Measurements from ENCODE around the gene ACMSD. TPM values are rescaled to one million over a fixed set of nuclear protein-coding genes. Genes with fewer than 3 reads are reported as not detected.

Gene ACMSD
- not detected in 2 replicates for total RNA-seq (2012; rRNA removed)
- polyA plus RNA-seq (2012; rRNA removed): not detected in 2 replicates
- not detected in 2 replicates for polyA plus RNA-seq (2012; cell fraction: cytosol; rRNA removed)
- not detected in 2 replicates for polyA plus RNA-seq (2012; cell fraction: nucleus; rRNA removed; ENCODE audit: low replicate concordance)
- Bru-seq, nascent RNA: percentile 2 among the genes with signal in this experiment
- BruChase-seq, experiment 1, labeled RNA remaining after a 6-hour chase: not detected
- not detected for BruChase-seq, experiment 2, labeled RNA remaining after a 2-hour chase
- long read RNA-seq: 0 reads

GRCh38 chr2:134838143-134838620 is at the start of gene ACMSD:
Gene ACMSD, plus strand, starts transcription at chr2:134838616. Its CDS starts 67 bp downstream, at chr2:134838683.
- Histone ChIP-seq H4K8ac (ENCODE audit: low read depth in 2 of 2, low read length in 2 of 2) (no peak within 1 kb of the TSS), H3K18ac (ENCODE audit: low read depth, low read length) (no peak within 1 kb of the TSS), H3K4me3 (ENCODE audit: insufficient read depth, low read depth, low read length) (no peak within 1 kb of the TSS), H3K9ac (ENCODE audit: low read depth, low read length) (no peak within 1 kb of the TSS), H3K56ac (ENCODE audit: extremely low read depth, insufficient read depth, low read length) (no peak within 1 kb of the TSS), H3K4ac (ENCODE audit: low read depth, low read length) (no peak within 1 kb of the TSS), H3K79me1 (ENCODE audit: low read depth in 1 of 2, low read length in 2 of 2) (no peaks in the 10 kb centered on the region), H3K27me3 (ENCODE audit: control insufficient read depth, insufficient read depth, low read length) (0 out of 2 replicates have a peak, but pooled peaks cover 2% of the 10 kb centered on the region), H3K4me2 (ENCODE audit: low read depth, low read length) (no peak within 1 kb of the TSS; the same call in 1 of the 2 replicates), H2AFZ (replicated peaks; ENCODE audit: low read length, poor library complexity) (peak within 1 kb of the TSS; percentile 53), H3K36me3 (ENCODE audit: control insufficient read depth, insufficient read depth, low read length) (no peaks in the 10 kb centered on the region), H3K9me1 (ENCODE audit: insufficient read depth, low read length) (no peaks in the 10 kb centered on the region; the same call in 1 of the 2 replicates), H2BK5ac (ENCODE audit: low read depth, low read length, poor library complexity, severe bottlenecking) (no peak within 1 kb of the TSS), H4K91ac (ENCODE audit: insufficient read depth, low read depth, low read length) (no peak within 1 kb of the TSS), H4K20me1 (ENCODE audit: insufficient read depth, low read length) (no peaks in the 10 kb centered on the region), H2AK5ac (ENCODE audit: low read depth, low read length) (no peak within 1 kb of the TSS), H3K4me1 (ENCODE audit: control insufficient read depth, insufficient read depth, low read length) (peaks cover 2% of the 10 kb centered on the region; the same call in 1 of the 2 replicates), H4K5ac (ENCODE audit: low read depth, low read length) (no peak within 1 kb of the TSS), H2BK20ac (ENCODE audit: low read depth, low read length) (no peak within 1 kb of the TSS), H3K27ac (ENCODE audit: insufficient read depth, low read length) (no peak within 1 kb of the TSS), H3K9me3 (ENCODE audit: control insufficient read depth, insufficient read depth, low read length) (no peaks in the 10 kb centered on the region), H3K23ac (ENCODE audit: low read depth, low read length) (no peak within 1 kb of the TSS), H3K14ac (replicated peaks; ENCODE audit: low read depth, low read length) (no peak within 1 kb of the TSS), H2BK120ac (ENCODE audit: low read depth, low read length) (no peak within 1 kb of the TSS), H2AK9ac (replicated peaks; ENCODE audit: low read depth, low read length, poor library complexity) (no peak within 1 kb of the TSS), H2BK15ac (ENCODE audit: low read depth, low read length) (no peak within 1 kb of the TSS)
- BruUV-seq (replicated peaks): no TSS peak
- intact Hi-C loops (cut with micrococcal nuclease): no loop called here
- in situ Hi-C loops (cut with MboI; ENCODE audit: low sequenced_read_pairs): no loop called here
- CTCF ChIA-PET: no interaction called here
- TF ChIP-seq CTCF (conservative IDR thresholded peaks at IDR 0.05; ENCODE audit: low read depth, low read length): no peak
- TF ChIP-seq ELK1 (IDR thresholded peaks at IDR 0.05; ENCODE audit: borderline replicate concordance, low read depth, low read length): no peak
- no peak for TF ChIP-seq POLR2A (IDR thresholded peaks at IDR 0.05; ENCODE audit: low read depth, low read length)
- no peak for TF ChIP-seq USF2 (IDR thresholded peaks at IDR 0.05; ENCODE audit: low read depth, low read length)
- TF ChIP-seq MXI1 (IDR thresholded peaks at IDR 0.05; ENCODE audit: borderline replicate concordance, low read depth, low read length): no peak
- no peak for TF ChIP-seq CEBPB (IDR thresholded peaks at IDR 0.05; ENCODE audit: low read depth, low read length)
- TF ChIP-seq FOS (IDR thresholded peaks at IDR 0.05; ENCODE audit: low read depth, low read length): no peak
- no peak for TF ChIP-seq MAZ (IDR thresholded peaks at IDR 0.05; ENCODE audit: borderline replicate concordance, low read depth, low read length)
- TF ChIP-seq MAFK (IDR thresholded peaks at IDR 0.05; ENCODE audit: low read depth, low read length): no peak
- no peak for TF ChIP-seq NFE2L2 (IDR thresholded peaks at IDR 0.05; ENCODE audit: low read depth, low read length)
- TF ChIP-seq RFX5 (IDR thresholded peaks at IDR 0.05; ENCODE audit: low read depth, low read length): no peak
- TF ChIP-seq RCOR1 (IDR thresholded peaks at IDR 0.05; ENCODE audit: insufficient replicate concordance, low read length): no peak
- POLR2A ChIA-PET (ENCODE audit: unreplicated experiment): no interaction called here
- DNase-seq (no peak), ATAC-seq (ENCODE audit: low read depth) (no peak)
- dilution Hi-C loops (cut with HindIII; ENCODE audit: low sequenced_read_pairs, unreplicated experiment): no loop called here
